Mucosa of gallbladder (tissue), 1 donor: ENCODE results near the gene PCP4L1. TPM values are rescaled to one million over a fixed set of nuclear protein-coding genes. Genes with fewer than 3 reads are reported as not detected.
"Not testable (repeated sequence)": the region's sequence is repeated elsewhere in the genome, so short reads cannot be mapped to it uniquely, and the experiment has no call there.

Source experiments
- DNase-seq: peaks from one replicate; pipeline ENCODE4 v3.0.0-alpha.2; 2020; ENCODE audit warnings: low spot score
- total RNA-seq: library from RNA; stranded (reverse); gene quantifications from one replicate; pipeline ENCODE4 v1.2.1, GENCODE V29; 2021
- donor health status: DM: no; HTN: no; CAD: no.

Gene PCP4L1
- total RNA-seq, 1 donor from 2014 or later: 17.7 TPM

DNA sequence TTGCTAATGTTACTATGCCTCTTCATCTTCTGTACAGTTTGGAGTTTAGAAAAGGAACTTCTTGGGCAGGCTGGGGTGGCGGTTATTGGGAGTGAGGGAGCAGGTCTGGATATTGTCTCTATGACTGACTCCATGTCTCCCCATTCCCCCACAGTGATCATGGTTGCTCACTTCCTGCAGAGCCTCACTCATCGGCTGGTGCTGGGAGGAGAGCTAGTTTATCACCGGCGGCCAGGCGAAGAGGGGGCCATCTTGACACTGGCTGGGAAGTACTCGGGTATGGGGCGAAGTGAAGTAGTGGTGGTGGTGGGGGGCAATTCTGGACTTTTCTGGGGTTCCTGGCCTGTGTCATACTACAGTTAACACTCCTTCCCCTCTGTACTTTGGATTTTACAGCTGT lies 30.5 kb upstream of the PCP4L1 start:
- DNase-seq: no peak

DNA sequence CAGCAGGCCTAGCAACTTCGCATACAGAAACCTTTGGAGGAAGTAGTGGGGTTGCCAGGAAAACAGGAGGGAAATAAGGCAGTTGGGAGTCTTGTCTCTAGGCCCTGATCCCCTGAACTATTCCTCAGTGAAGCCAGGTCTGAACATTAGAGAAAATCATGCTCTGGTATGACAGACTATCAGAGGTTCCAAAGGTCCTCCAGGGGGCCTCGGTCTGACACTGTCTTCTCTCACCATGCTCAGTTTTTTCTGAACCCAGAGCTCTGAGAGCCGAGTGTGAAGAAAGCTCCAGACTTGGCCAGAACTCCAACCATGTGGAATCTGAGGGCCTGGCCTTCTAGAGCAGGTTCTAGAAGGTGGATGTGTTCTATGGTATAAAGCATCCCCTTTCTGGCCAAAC lies 28.6 kb upstream of the PCP4L1 start:
- no peak for DNase-seq

DNA sequence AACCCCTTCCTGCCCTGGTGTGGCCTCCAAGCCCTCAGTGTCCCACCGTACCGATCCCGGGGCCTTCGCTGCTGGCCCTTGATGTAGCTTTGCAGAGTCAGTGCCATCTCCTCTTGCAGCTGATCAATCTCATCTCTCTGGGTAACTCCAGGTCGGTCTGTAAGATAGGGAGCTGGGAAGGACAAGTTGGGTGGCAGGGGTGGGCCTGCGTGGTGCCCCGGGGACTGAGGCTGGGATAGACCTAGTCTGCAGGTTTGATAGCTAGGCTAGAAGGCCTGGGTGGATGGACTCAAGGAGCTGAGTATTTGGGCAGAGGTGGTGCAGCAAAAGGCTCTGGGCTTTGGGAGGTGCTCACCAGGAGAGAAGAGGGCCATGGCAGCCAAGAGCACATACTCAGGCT lies 27.8 kb upstream of the PCP4L1 start:
- no peak for DNase-seq

DNA sequence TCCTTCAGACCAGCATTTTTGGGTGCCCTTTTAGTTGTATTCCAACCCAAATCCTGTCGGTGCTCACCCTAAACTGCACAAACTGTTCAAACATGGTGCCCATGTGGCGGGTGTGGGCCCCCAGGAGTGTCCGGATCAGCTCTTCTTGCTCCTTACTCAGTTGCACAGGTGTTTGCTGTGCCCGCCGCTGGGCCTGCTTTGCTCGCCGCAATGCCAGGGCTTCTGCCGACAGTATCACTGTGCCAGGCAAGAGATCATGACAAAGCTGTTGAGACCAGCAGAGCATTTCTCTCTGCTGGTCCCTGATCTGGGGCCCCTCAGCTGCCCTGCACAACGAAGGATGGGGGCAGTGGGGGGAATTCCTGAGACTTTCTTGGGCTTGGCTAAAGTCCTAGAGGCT lies 25.4 kb upstream of the PCP4L1 start:
- DNase-seq: no peak

DNA sequence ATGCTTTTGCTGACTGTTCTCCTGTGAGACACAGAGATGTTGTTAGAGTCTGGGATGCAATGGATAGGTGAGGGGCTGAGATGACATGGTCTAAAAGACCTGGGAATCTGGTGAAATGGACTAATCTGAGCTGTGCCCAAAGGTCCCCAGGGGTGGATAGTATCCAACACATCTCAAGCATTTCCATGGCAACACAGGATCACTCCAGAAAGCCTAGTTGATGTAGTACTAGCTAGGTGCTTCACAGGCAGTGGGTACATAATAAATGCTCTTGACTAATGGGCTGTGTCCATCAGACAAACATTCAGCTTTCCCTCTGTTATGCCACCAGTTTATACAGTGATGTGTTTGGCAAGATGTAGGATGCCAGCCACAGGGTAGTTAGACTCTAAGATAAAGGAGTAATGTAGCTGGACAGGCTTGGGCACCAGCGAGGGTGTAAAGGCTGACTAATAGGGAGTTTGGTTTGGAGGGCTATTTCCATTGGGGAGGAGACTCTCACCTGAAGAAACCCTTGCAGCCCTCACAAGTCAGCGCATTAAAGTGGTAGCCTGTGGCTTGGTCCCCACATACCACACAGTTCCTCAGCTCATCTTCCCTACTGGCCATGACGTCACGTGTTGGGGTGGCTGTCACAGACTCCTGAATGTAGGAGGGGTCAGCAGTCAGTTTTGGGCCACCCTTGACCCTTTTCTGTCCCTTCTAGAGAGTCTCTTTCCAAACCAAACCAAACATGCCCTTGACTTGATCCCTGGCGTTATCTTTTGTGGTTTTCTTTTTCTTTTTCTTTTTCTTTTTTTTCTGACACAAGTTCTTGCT lies 22.4 kb upstream of the PCP4L1 start:
- no peak for DNase-seq

DNA sequence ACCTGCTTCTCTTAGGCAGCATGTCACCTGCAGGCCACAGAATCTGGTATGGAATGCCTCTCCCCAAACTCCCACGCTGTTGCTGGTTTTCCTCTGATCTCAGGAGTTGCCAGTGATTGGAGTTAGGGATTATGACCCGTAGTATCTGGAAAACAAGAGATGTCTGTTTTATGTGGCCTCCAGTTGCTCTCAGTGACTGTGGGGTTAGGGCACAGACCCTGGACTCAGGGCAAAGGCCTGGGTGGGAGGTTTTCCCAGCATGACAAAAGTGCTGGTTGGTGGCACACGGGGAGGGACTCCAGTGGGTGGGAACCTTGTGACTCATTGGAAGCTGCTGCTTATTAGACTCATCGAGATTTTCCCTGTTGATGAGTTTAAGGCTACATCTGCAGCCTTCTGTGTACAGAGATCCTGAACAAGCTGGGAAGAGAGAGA lies 20.5 kb upstream of the PCP4L1 start, which contains the start of gene NR1I3:
TSS of gene NR1I3 (minus strand) at position 165 of the 435 bp plus-strand sequence. CDS start 1,638 bp downstream, outside the sequence.
- no peak for DNase-seq

DNA sequence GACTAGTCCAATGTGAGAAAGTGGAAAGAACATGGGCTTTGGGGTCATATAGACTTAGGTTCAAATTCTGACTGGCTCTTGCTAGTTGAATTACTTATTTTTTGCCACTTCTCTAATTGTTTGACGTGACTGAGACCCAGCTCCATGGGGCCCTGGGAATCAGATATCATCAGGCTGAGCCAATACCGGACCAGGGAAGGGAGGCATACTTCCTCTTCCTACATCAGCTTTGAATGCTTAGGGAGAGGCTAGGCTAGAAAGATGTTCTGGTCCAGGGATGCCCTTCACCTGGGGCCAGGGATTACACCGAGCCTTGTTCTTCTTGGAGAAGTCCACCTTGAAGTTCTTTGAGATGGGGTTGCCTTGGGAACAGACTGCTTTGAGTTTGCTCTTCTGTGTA lies 16.9 kb upstream of the PCP4L1 start:
- no peak for DNase-seq

DNA sequence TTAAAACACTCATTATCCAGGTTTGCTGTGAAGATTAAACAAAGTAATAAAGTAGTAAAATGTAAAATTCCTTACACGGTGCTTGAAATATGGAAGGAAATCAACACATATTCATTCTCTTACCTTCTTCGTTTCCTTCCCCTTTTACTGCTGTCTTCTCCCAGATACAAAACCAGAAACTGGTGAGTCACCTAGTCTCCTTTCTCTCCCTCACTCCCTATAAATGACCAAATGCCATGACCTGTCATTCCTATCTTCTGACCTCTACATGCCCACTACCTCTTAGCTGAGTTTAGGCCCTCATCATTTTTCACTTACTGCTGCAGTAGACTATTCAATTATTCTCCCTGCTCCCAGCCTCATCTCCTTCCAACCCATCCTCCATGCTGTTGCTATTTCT lies 16.2 kb upstream of the PCP4L1 start:
- DNase-seq: no peak

DNA sequence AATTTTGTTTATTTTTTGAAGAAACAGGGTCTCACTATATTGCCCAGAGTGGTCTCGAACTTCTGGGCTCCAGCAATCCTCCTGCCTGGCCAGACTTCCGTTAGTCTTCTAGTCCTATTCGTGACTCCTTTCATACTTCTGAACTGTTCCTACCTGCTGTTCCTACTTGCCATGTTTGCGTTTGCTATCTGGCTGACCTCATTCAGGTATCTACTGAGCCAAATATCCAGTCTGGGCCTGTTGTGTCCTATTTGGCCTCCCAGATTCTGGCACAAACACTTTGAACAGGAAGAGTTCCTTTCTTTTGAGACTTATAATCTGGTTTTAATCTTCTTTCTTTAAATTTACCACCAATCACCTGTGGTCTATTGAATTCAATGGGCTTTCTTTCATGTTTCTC lies 13.7 kb upstream of the PCP4L1 start:
- DNase-seq: no peak

DNA sequence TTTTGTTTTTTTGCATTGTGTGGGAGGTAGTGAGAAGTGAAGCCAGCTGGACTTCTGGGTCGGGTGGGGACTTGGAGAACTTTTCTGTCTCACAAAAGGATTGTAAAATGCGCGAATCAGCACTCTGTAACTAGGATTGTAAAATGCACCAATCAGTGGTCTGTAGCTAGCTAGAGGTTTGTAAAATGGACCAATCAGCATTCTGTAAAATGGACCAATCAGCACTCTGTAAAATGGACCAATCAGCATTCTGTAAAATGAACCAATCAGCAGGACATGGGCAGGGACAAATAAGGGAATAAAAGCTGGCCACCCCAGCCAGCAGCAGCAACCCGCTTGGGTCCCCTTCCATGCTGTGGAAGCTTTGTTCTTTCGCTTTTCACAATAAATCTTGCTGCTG lies 8.4 kb upstream of the PCP4L1 start:
- DNase-seq: not testable (repeated sequence)

DNA sequence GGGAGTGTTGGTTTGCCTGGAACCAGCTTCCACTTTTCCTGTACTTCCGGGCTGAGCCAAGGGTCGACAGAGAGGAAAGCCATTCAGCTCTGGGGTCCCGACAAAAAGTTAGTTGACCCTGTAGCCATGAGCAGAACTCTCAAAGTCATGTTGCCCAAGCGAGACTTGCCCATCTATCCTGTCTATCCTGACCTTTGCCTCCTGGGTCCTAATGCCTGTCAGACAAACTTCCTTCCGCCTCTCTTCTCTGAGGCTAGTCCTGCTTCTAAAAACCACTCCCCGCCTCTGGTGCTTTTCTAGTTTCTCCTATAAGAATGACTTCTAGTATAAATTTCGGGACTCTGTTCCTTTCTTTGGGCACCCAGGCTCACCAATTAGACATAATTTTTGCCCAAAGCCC lies 7.7 kb upstream of the PCP4L1 start:
- DNase-seq: no peak

DNA sequence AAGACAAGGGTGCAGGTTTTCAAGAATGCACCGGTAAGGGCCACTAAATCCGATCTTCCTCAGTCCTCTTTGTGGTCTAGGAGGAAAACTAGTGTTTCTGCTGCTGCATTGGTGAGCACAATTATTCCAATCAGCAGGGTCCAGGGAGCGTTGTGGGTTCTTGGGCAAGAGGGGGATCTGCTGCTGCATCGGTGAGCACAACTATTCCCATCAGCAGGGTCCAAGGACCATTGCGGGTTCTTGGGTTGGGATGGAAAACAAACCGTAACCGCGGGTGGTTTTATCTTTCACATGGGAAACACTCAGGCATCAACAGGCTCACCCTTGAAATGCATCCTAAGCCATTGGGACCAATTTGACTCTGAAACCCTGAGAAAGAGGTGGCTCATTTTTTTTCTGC lies 7.0 kb upstream of the PCP4L1 start:
- no peak for DNase-seq

DNA sequence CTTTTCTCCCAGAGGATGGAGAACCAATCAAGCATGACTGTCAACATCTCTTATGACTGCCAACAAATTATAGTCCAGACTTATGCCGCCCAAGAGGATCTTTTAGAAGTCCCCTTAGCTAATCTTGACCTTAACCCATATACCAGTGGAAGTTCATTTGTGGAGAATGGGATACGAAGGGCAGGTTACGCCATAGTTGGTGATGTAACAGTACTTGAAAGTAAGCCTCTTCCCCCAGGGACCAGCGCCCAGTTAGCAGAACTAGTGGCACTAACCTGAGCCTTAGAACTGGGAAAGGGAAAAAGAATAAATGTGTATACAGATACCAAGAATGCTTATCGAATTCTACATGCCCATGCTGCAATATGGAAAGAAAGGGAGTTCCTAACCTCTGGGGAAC lies 3.2 kb upstream of the PCP4L1 start:
- DNase-seq: not testable (repeated sequence)

DNA sequence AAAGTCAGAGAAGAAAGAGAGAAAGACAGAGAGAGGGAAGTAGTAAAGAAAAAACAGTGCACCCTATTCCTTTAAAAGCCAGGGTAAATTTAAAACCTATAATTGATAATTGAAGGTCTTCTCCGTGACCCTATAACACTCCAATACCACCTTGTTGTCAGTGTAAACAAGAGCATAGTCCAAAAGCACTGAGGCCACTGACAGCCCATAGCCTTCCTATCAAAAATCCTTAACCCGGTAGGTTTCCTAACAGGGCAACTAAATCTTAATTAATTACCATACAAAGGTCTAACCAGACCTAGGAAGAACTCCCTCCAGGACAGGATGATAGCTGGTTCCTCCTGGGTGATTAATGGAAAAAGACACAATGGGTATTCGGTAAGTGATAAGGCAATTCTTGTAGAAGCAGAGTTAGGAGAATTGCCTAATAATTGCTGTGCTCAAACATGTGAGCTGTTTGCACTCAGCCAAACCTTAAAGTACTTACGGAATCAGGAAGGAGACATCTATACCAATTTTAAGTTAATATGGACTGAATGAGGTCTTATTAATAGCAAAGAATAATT lies 2.5 kb upstream of the PCP4L1 start:
- not testable (repeated sequence) for DNase-seq

DNA sequence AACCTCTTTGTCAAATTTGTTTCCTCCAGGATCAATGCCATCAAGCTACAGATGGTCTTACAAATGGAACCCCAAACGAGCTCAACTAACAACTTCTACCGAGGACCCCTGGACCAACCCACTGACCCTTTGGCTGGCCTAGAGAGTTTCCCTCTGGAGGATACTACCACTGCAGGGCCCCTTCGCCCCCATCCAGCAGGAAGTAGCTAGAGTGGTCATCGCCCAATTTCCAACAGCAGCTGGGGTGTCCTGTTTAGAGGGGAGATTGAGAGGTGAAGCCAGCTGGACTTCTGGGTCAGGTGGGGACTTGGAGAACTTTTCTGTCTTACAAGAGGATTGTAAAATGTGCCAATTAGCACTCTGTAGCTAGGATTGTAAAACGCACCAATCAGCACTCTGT lies 1.4 kb upstream of the PCP4L1 start:
- DNase-seq: not testable (repeated sequence)

DNA sequence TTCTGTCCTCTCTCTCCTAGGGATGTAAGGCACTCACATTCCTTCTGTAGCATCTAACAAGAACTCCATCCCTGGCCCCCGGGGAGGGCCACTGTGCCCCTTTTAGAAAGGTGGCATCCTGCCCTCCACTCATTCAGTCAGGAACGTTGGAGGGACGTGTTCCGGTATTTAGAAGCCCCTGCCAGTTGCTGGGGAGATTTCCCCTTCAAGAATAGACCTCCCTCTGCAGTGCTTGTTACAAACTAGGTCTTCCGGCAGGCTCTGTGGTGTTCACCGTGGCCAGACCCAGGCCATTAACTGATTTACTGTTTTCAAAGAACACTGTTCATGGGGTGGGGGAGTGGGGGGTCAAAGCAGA lies 779 bp downstream of the PCP4L1 start:
- no peak for DNase-seq

DNA sequence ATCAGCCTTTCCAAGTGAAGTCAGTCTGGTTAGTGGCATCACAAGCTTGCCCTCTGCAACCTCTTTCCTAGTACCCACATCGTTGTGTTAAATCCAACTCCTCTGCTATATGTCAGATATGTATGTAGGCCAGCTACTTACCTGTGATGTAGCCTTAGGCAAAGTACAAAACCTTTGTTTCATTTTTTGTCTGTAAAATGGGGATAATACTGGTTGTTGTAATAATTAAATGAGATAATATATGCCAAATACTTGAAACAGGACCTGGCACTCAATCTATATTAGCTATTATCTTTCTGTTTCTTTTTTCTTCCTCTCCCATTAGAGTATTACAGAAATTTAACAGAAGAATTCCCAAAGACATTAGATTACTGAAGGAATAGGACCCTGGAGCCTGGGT lies 1.2 kb downstream of the PCP4L1 start:
- DNase-seq: no peak

DNA sequence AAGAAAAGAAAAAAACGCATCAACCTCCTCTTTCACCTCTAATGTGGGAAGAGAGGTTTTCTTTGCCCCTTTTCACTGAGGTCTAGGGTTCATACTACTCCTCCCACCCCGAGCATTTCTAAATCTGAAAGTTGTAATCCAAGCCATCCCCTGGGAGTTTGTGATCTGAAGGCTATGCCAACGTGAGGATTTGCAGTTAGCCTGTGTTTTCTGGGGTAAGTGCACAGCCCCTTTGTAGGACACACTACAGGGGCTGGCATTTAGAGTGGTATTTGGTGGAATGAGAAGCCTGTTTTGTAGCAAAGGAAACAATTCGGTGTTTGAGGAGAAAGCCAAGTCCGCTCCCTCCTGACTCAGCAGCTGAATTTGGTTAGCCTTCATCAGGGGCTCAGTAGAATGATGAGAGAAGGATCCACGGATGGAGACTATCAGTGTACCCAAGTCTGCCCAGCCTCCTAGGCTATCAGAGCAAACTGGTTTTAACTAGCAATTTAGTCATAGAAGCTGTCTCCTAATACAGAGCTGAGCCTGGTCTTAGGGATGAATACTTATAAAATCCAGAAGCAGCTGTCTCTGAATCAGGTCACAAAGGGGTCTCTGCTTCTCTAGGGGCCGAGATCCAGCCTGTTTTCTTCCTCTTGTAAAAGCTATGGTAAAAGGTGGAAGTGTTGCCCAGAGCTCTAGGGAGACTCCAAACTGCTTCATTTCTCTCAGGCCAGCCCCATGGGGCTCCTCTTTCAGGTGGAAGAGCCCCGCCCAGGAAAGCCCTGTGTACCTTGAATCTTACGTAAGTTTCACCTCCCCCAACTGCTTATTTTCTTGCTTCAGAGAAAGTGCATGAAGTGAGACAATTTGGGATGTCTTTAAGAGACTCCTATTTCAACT lies 2.1 kb downstream of the PCP4L1 start:
- no peak for DNase-seq

DNA sequence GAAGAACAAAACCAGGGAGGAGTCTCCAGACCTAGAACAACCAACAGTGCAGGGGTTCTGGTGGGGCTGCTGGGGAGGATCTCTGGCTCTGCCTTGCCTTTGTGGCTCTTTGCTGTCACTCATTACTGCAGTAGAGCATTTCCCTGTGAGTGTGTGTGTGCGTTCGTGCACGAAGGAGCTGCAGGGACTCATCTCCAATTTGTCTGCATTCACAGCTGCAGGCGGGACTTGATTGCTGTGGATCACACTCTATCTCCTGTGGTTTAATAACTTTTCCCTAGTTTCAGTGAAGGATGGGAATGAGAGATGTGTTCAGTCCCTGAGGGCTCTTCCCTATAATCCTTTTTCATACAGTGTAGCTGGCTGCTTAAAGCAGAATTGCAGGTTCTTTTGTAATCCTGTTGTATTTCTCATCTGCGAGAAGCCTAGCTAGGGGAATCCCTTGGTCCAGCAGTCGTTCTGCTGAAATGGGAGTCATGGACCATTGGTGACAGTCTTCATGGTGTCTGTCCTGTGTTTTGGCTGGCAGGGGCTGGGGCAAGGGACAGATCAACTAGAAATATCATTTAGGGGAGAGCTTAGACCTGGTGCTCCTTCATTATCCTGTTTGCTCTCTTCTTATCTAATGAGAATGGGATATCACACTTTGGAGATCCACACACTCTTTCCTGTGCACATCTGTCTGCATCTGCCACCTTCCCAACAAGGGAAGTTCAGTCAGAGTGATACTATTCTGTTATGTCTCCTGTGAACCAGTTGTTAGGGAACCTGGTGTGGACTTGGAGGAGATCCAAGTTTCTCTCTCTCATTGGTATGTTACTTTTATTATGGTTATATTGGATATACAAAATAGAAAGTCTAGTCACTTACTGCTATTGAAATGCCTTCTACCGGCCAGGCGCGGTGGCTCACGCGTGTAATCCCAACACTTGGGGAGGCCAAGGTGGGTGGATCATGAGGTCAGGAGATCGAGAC lies 3.0 kb downstream of the PCP4L1 start:
- DNase-seq: no peak

DNA sequence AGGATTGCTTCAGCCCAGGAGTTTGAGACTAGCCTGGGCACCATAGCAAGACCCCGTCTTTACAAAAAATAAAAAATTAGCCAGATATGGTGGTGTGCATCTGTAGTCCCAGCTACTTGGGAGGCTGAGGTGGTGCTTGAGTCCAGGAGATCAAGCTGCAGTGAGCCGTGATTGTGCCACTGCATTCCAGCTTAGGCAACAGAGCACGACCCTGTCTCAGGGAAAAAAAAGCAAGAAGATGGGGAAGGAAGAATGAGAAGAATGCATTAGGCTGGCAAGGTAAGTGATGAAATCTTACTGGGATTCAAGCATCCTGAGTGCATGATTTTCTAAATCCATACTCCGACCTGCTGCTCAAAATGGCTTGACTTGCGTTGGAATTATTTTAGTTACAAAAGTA lies 6.8 kb downstream of the PCP4L1 start:
- no peak for DNase-seq

DNA sequence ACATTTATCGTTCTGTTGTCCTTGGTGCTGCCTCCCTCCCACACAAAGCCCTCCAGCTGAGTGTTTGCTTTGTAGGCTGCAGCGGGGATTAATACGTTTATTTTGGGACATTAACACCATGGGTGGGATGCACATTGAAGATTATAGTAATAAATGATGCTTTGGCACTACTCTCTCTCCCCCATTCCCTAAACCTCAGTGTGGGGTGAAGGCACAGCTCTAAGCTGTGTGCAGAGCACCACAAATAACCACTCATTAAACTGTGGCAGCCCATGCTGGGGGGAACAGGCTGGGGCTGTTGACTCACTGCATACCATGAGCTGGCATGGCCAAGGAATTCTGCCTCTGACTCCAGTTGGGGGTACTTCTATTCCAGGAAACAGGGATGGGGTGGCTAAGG lies 7.7 kb downstream of the PCP4L1 start:
- DNase-seq: no peak
